SK-N-SH (cell line): ENCODE measurements around the gene JAM2. TPM values are rescaled to one million over a fixed set of nuclear protein-coding genes. Genes with fewer than 3 reads are reported as not detected.
"Not testable (repeated sequence)": the region's sequence is repeated elsewhere in the genome, so short reads cannot be mapped to it uniquely, and the experiment has no call there.

Experiments
- CTCF ChIA-PET: fragments of 300-600, 350-600 bp; formaldehyde crosslinking; extraction: SDS; loops from one replicate; lab custom pipeline; 2021; lab: Yijun Ruan, JAX
- POLR2A ChIA-PET: fragments of 350-600 bp; sonication (Branson Sonifier 250); formaldehyde crosslinking; extraction: SDS; loops from one replicate; lab custom pipeline; 2020; ENCODE audit warnings: antibody characterized with exemption, inconsistent platforms; lab: Yijun Ruan, JAX
- DNase-seq: peaks from one replicate; pipeline ENCODE4 v3.0.0; 2012
- H2AFZ ChIP-seq: fragments of 200-600 bp; sonication (generic); 2 replicates; pipeline ENCODE4 v1.8.1; 2016; ENCODE audit warnings: antibody characterized with exemption, mild to moderate bottlenecking, low read depth
- H3F3A ChIP-seq: fragments of 200-600 bp; sonication (generic); replicated peaks from 2 replicates; pipeline ENCODE3; 2016; ENCODE audit warnings: antibody characterized with exemption, mild to moderate bottlenecking; ENCODE audit not compliant: insufficient read depth
- H3K27ac ChIP-seq, 2 experiments: fragments of 200-500 bp in 1 of 2; fragments of 200-600 bp in 1 of 2; sonication (Bioruptor generic) in 1 of 2; sonication (generic), shearing (Covaris generic) in 1 of 2; 2 replicates each; pipeline versions ENCODE4 v1.5.1 to v1.6.1; 2014 to 2016; ENCODE audit warnings: low read depth in 2 of 2, inconsistent platforms in 1 of 2, low read length in 1 of 2, mild to moderate bottlenecking in 1 of 2, mixed read lengths in 1 of 2
- H3K27me3 ChIP-seq: fragments of 200-600 bp; sonication (generic), shearing (Covaris generic); 2 replicates; pipeline ENCODE4 v1.6.1; 2016; ENCODE audit warnings: mixed run types; ENCODE audit not compliant: insufficient read depth
- H3K36me3 ChIP-seq, 2 experiments: fragments of 200-500 bp in 1 of 2; fragments of 200-600 bp in 1 of 2; sonication (Bioruptor generic) in 1 of 2; sonication (generic) in 1 of 2; replicated peaks in 1 of 2; 2 replicates each; pipeline versions ENCODE3 to v1.5.1; 2014 to 2016; ENCODE audit warnings: low read length in 1 of 2, mild to moderate bottlenecking in 1 of 2; ENCODE audit not compliant: insufficient read depth in 2 of 2, control insufficient read depth in 1 of 2
- H3K4me1 ChIP-seq, 2 experiments: fragments of 200-500 bp in 1 of 2; fragments of 200-600 bp in 1 of 2; sonication (Bioruptor generic) in 1 of 2; sonication (generic), shearing (Covaris generic) in 1 of 2; 2 replicates each; pipeline versions ENCODE4 v1.5.1 to v1.6.1; 2014 to 2016; ENCODE audit warnings: low read depth in 1 of 2, low read length in 1 of 2, mixed run types in 1 of 2; ENCODE audit not compliant: insufficient read depth in 2 of 2, control insufficient read depth in 1 of 2
- H3K4me2 ChIP-seq: fragments of 200-600 bp; sonication (generic), shearing (Covaris generic); 2 replicates; pipeline ENCODE4 v1.6.1; 2017; ENCODE audit warnings: mixed run types
- H3K4me3 ChIP-seq, 2 experiments: fragments of 200-500 bp in 1 of 2; fragments of 200-600 bp in 1 of 2; sonication (Bioruptor generic) in 1 of 2; sonication (generic), shearing (Covaris generic) in 1 of 2; 2 replicates each; pipeline versions ENCODE4 v1.5.1 to v1.8.1; 2014 to 2016; ENCODE audit warnings: low read depth in 2 of 2, inconsistent platforms in 1 of 2, low read length in 1 of 2, mild to moderate bottlenecking in 1 of 2, mixed read lengths in 1 of 2, moderate library complexity in 1 of 2
- H3K79me2 ChIP-seq: fragments of 200-600 bp; sonication (generic); 2 replicates; pipeline ENCODE4 v1.8.1; 2017; ENCODE audit warnings: mild to moderate bottlenecking; ENCODE audit not compliant: insufficient read depth
- H3K9ac ChIP-seq: fragments of 200-600 bp; sonication (generic); 2 replicates; pipeline ENCODE4 v1.6.1; 2017; ENCODE audit warnings: mixed run types
- H3K9me2 ChIP-seq: fragments of 200-600 bp; sonication (generic); 2 replicates; pipeline ENCODE4 v1.6.1; 2017; ENCODE audit warnings: mixed run types
- H3K9me3 ChIP-seq: fragments of 200-600 bp; sonication (generic); 2 replicates; pipeline ENCODE4 v1.6.1; 2017; ENCODE audit warnings: mixed run types, mild to moderate bottlenecking, moderate library complexity
- H4K20me1 ChIP-seq: fragments of 200-600 bp; sonication (generic); 2 replicates; pipeline ENCODE4 v1.6.1; 2017; ENCODE audit warnings: mild to moderate bottlenecking, mixed run types; ENCODE audit not compliant: insufficient read depth
- ELF1 ChIP-seq: IDR thresholded peaks from 2 replicates; pipeline ENCODE4 v1.4.0; 2012
- EZH2phosphoT487 ChIP-seq: fragments of 200-600 bp; sonication (generic); IDR thresholded peaks from 2 replicates; pipeline ENCODE4 v1.6.1; 2017; ENCODE audit warnings: low read depth, mixed run types, mild to moderate bottlenecking, antibody characterized with exemption, moderate library complexity, borderline replicate concordance
- FOSL2 ChIP-seq: IDR thresholded peaks from 2 replicates; pipeline ENCODE4 v1.4.0; 2012; ENCODE audit warnings: low read depth, mild to moderate bottlenecking, moderate library complexity, borderline replicate concordance
- FOXJ3 ChIP-seq: sonication (generic); formaldehyde crosslinking; IDR thresholded peaks from 2 replicates; pipeline ENCODE4 v1.5.1; 2020; ENCODE audit warnings: mild to moderate bottlenecking, missing genetic modification reagents
- FOXM1 ChIP-seq: IDR thresholded peaks from 2 replicates; pipeline ENCODE4 v1.4.0; 2012; ENCODE audit warnings: low read depth, mild to moderate bottlenecking
- GABPA ChIP-seq: IDR thresholded peaks from 2 replicates; pipeline ENCODE4 v1.4.0; 2012; ENCODE audit warnings: low read depth, mild to moderate bottlenecking
- JUND ChIP-seq: IDR thresholded peaks from 2 replicates; pipeline ENCODE4 v1.4.0; 2012
- MEF2A ChIP-seq: IDR thresholded peaks from 2 replicates; pipeline ENCODE4 v1.4.0; 2012; ENCODE audit warnings: low read depth, borderline replicate concordance
- MXI1 ChIP-seq: IDR thresholded peaks from 2 replicates; pipeline ENCODE4 v1.6.1; 2012; ENCODE audit warnings: mild to moderate bottlenecking, low read depth, low read length, improper control_type of control experiment
- PBX3 ChIP-seq: IDR thresholded peaks from 2 replicates; pipeline ENCODE4; 2012
- RCOR1 ChIP-seq: fragments of 150-350 bp; IDR thresholded peaks from 2 replicates; pipeline ENCODE4 v1.6.1; 2017; ENCODE audit warnings: antibody characterized with exemption, low read length
- SMC3 ChIP-seq: IDR thresholded peaks from 2 replicates; pipeline ENCODE4 v1.6.1; 2012; ENCODE audit warnings: low read depth, low read length, improper control_type of control experiment
- TAF1 ChIP-seq: IDR thresholded peaks from 2 replicates; pipeline ENCODE4 v1.6.1; 2012; ENCODE audit warnings: low read depth, mild to moderate bottlenecking, low read length, moderate library complexity, borderline replicate concordance
- TCF12 ChIP-seq: IDR thresholded peaks from 2 replicates; pipeline ENCODE4 v1.4.0; 2012
- YY1 ChIP-seq: IDR thresholded peaks from 2 replicates; pipeline ENCODE4 v1.4.0; 2012; ENCODE audit warnings: low read depth, mild to moderate bottlenecking
- ZBTB33 ChIP-seq: IDR thresholded peaks from 2 replicates; pipeline ENCODE4 v1.4.0; 2012; ENCODE audit warnings: low read depth, borderline replicate concordance
- WGBS: methylation state at CpG from one replicate; pipeline ENCODE4 v1.1.6; 2017; ENCODE audit warnings: low lambda C conversion rate; 5-methylcytosine and 5-hydroxymethylcytosine counted together
- polyA plus RNA-seq, 3 experiments: library from polyadenylated mRNA; depleted of rRNA; stranded (reverse); fragments of >200 nt; gene quantifications; 2 replicates each; pipeline ENCODE4 v1.2.3, GENCODE V29; 2012

JAM2 gene
- polyA plus RNA-seq, 1 of the 3 experiments (the other 2 are of a cell fraction) = 8.3 TPM

GRCh38 chr21:25709684-25710265, 70.7 kb downstream of the JAM2 start:
- peaks cover 6% of the 10 kb centered on the region for H3F3A ChIP-seq
- no peaks in the 10 kb centered on the region for H4K20me1 ChIP-seq
- H3K4me3 ChIP-seq = no peak overlapping the region
- H3K36me3 ChIP-seq = peaks cover 7 to 10% of the 10 kb centered on the region in 2 experiments
- no peaks in the 10 kb centered on the region for H3K27me3 ChIP-seq
- H3K4me1 ChIP-seq = no peaks in the 10 kb centered on the region
- no peaks in the 10 kb centered on the region for H3K9me3 ChIP-seq
- no peak overlapping the region for H3K27ac ChIP-seq
- 89% methylated on average over 5 of the region's 5 CpGs for WGBS
- H3K4me2 ChIP-seq = no peak overlapping the region
- no peak overlapping the region for H3K9ac ChIP-seq
- POLR2A ChIA-PET = no interaction called here
- H3K79me2 ChIP-seq = no peaks in the 10 kb centered on the region
- no peak for DNase-seq
- TF ChIP-seq TAF1 (no peak), RCOR1 (no peak), ZBTB33 (no peak), GABPA (no peak), SMC3 (no peak), FOSL2 (no peak), PBX3 (no peak), YY1 (no peak), EZH2phosphoT487 (no peak), MXI1 (no peak), JUND (no peak)
- CTCF ChIA-PET = interaction anchor here (0.6 to 1.2 kb wide), 3 partner anchors 87 to 1007 kb away, joined by 3 to 9 read pairs (median 3); no protein-coding TSS in a partner anchor
- H2AFZ ChIP-seq = no peak overlapping the region
- no peaks in the 10 kb centered on the region for H3K9me2 ChIP-seq

- 92% methylated on average over 5 of the region's 5 CpGs for WGBS
- CTCF ChIA-PET = interaction anchor here (4.3 kb wide), 1 partner anchor 103 kb away, joined by 51 read pairs; the partner anchor contains the start of gene MRPL39
- no peak overlapping the region for H2AFZ ChIP-seq
Observed at GRCh38 chr21:25710550-25710949, 71.5 kb downstream of the JAM2 start.

GRCh38 chr21:25714066-25714465, 75.0 kb downstream of the JAM2 start:
- WGBS = 98% methylated on average over 10 of the region's 10 CpGs

More at GRCh38 chr21:25710550-25710949, 71.5 kb downstream of the JAM2 start:
- Histone ChIP-seq H3F3A (peaks cover 6% of the 10 kb centered on the region), H3K4me1 (no peaks in the 10 kb centered on the region), H3K9me3 (no peaks in the 10 kb centered on the region), H3K9ac (no peak overlapping the region), H3K9me2 (no peaks in the 10 kb centered on the region), H3K4me3 (no peak overlapping the region), H3K36me3 (peaks cover 11 to 16% of the 10 kb centered on the region in 2 experiments), H4K20me1 (no peaks in the 10 kb centered on the region), H3K79me2 (no peaks in the 10 kb centered on the region), H3K27ac (no peak overlapping the region), H3K27me3 (no peaks in the 10 kb centered on the region), H3K4me2 (no peak overlapping the region)
- POLR2A ChIA-PET = no interaction called here
- TF ChIP-seq TCF12 (no peak), SMC3 (no peak), FOXM1 (no peak), FOXJ3 (CRISPR knock-in tag) (no peak), ELF1 (no peak), MEF2A (no peak), GABPA (no peak)
- DNase-seq = no peak

More at GRCh38 chr21:25714066-25714465, 75.0 kb downstream of the JAM2 start:
- H3K9ac ChIP-seq, H4K20me1 ChIP-seq, H3K9me3 ChIP-seq, H3K27me3 ChIP-seq, H3K4me3 ChIP-seq, DNase-seq, H3K4me2 ChIP-seq, H2AFZ ChIP-seq, H3K27ac ChIP-seq, H3K9me2 ChIP-seq, H3K4me1 ChIP-seq, POLR2A ChIA-PET, H3K79me2 ChIP-seq: not testable (repeated sequence)
- CTCF ChIA-PET = interaction anchor here (4.3 kb wide), 1 partner anchor 107 kb away, joined by 51 read pairs; the partner anchor contains the start of gene MRPL39
- Histone ChIP-seq H3K36me3 (peaks cover 11 to 27% of the 10 kb centered on the region in 2 experiments), H3F3A (peaks cover 13% of the 10 kb centered on the region)
